GM12878 (cell line): Measurements from ENCODE around the gene ZIC5. TPM values are rescaled to one million over a fixed set of nuclear protein-coding genes. Genes with fewer than 3 reads are reported as not detected.

Experiments used
- ATAC-seq: fragments of 200-7000 bp; cut with Tn5 transposase; 3 replicates; pipeline ENCODE4 v1.9.1; 2020; ENCODE audit warnings: mild to moderate bottlenecking, moderate library complexity
- BruUV-seq: library from RNA; stranded (reverse); fragments of 400-500 nt; replicated peaks from 2 replicates; lab custom pipeline; 2021; lab: Mats Ljungman, UMichigan
- CTCF ChIA-PET: fragments of 300-600 bp; sonication (Branson Sonifier 250); formaldehyde crosslinking; extraction: SDS; loops from one replicate; lab custom pipeline; 2021; ENCODE audit warnings: inconsistent platforms; lab: Yijun Ruan, JAX
- POLR2A ChIA-PET: fragments of 350-600 bp; formaldehyde crosslinking; extraction: SDS; loops from one replicate; lab custom pipeline; 2021; ENCODE audit warnings: inconsistent platforms; lab: Charles Lee
- RAD21 ChIA-PET: fragments of 300-600 bp; sonication (Branson Sonifier 250); formaldehyde crosslinking; loops from one replicate; lab custom pipeline; 2023; ENCODE audit warnings: antibody characterized with exemption; ENCODE audit not compliant: unreplicated experiment; lab: Charles Lee
- SMC1A ChIA-PET: fragments of 300-600 bp; sonication (Branson Sonifier 250); formaldehyde crosslinking; loops from one replicate; lab custom pipeline; 2023; ENCODE audit not compliant: unreplicated experiment, uncharacterized antibody; lab: Charles Lee
- DNase-seq: peaks from one replicate; pipeline ENCODE4 v3.0.0-alpha.2; 2011; ENCODE audit warnings: low read depth, low spot score
- FAIRE-seq: peaks from 3 replicates; lab custom pipeline; 2011; peaks lifted over from hg19 to GRCh38; lab: Jason Lieb, UNC
- H2AFZ ChIP-seq: 2 replicates; pipeline ENCODE4 v1.6.0; 2011; ENCODE audit warnings: low read depth, low read length, control low read depth; ENCODE audit not compliant: control insufficient read depth
- H3K27ac ChIP-seq: 2 replicates; pipeline ENCODE4 v1.5.1; 2011; ENCODE audit warnings: control low read depth; ENCODE audit not compliant: control insufficient read depth, insufficient read depth
- H3K27me3 ChIP-seq, 2 experiments: replicated peaks in 1 of 2; 2 replicates each; pipeline versions ENCODE4 v1.6.0 to v1.6.1; 2011; ENCODE audit warnings: low read length in 1 of 2; ENCODE audit not compliant: control insufficient read depth in 2 of 2, insufficient read depth in 2 of 2
- H3K36me3 ChIP-seq, 2 experiments: 2 replicates each; pipeline ENCODE4 v1.5.1; 2011; ENCODE audit warnings: low read length in 1 of 2; ENCODE audit not compliant: control insufficient read depth in 2 of 2, insufficient read depth in 2 of 2
- H3K4me1 ChIP-seq: 2 replicates; pipeline ENCODE4 v1.6.1; 2011; ENCODE audit warnings: mild to moderate bottlenecking, low read length, moderate library complexity, mixed read lengths; ENCODE audit not compliant: control insufficient read depth, insufficient read depth
- H3K4me2 ChIP-seq: 2 replicates; pipeline ENCODE4 v1.6.0; 2011; ENCODE audit warnings: control low read depth; ENCODE audit not compliant: control insufficient read depth, insufficient read depth
- H3K4me3 ChIP-seq: fragments of 200-600 bp; sonication (generic); 2 replicates; pipeline ENCODE4 v1.5.1; 2016
- H3K79me2 ChIP-seq: 2 replicates; pipeline ENCODE4 v1.6.0; 2011; ENCODE audit warnings: low read length; ENCODE audit not compliant: control insufficient read depth, insufficient read depth
- H3K9ac ChIP-seq: 2 replicates; pipeline ENCODE4 v1.8.0; 2011; ENCODE audit warnings: low read length, control low read depth, mixed read lengths; ENCODE audit not compliant: control insufficient read depth, insufficient read depth
- H3K9me3 ChIP-seq: replicated peaks from 3 replicates; pipeline ENCODE4 v1.5.1; 2011; ENCODE audit warnings: mild to moderate bottlenecking, low read length; ENCODE audit not compliant: control insufficient read depth, insufficient read depth
- H4K20me1 ChIP-seq: 2 replicates; pipeline ENCODE4 v1.6.0; 2011; ENCODE audit not compliant: control insufficient read depth, insufficient read depth
- BHLHE40 ChIP-seq, 2 experiments: fragments of 450-650 bp in 1 of 2; IDR thresholded peaks; 2 replicates each; pipeline ENCODE4 v1.6.1; 2011 to 2017; ENCODE audit warnings: low read depth in 2 of 2, borderline replicate concordance in 1 of 2, improper control_type of control experiment in 1 of 2, low read length in 1 of 2, mild to moderate bottlenecking in 1 of 2
- CHD1 ChIP-seq: IDR thresholded peaks from 2 replicates; pipeline ENCODE4 v1.6.1; 2012; ENCODE audit warnings: low read depth, low read length, improper control_type of control experiment
- CHD2 ChIP-seq: IDR thresholded peaks from 2 replicates; pipeline ENCODE4 v1.6.1; 2011; ENCODE audit warnings: low read depth, low read length, improper control_type of control experiment, borderline replicate concordance
- FOXM1 ChIP-seq: IDR thresholded peaks from 2 replicates; pipeline ENCODE4 v1.6.1; 2012; ENCODE audit warnings: low read depth, mild to moderate bottlenecking, inconsistent platforms, low read length, moderate library complexity
- JUNB ChIP-seq: IDR thresholded peaks from 2 replicates; pipeline ENCODE4 v1.6.1; 2016; ENCODE audit warnings: antibody characterized with exemption, mild to moderate bottlenecking
- JUND ChIP-seq: IDR thresholded peaks from 2 replicates; pipeline ENCODE4 v1.6.1; 2012; ENCODE audit warnings: low read depth, mild to moderate bottlenecking, low read length, improper control_type of control experiment, moderate library complexity
- MAX ChIP-seq: IDR thresholded peaks from 2 replicates; pipeline ENCODE4 v1.6.1; 2012; ENCODE audit warnings: low read depth, low read length, improper control_type of control experiment
- NR2C1 ChIP-seq: fragments of 450-650 bp; IDR thresholded peaks from 2 replicates; pipeline ENCODE4 v1.6.1; 2017; ENCODE audit warnings: antibody characterized with exemption, mild to moderate bottlenecking, moderate library complexity
- SKIL ChIP-seq: fragments of 450-650 bp; IDR thresholded peaks from 2 replicates; pipeline ENCODE4 v1.6.1; 2017; ENCODE audit warnings: mild to moderate bottlenecking, low read depth, inconsistent platforms; ENCODE audit not compliant: poor library complexity, severe bottlenecking
- SP1 ChIP-seq: IDR thresholded peaks from one replicate; pipeline ENCODE4 v1.6.1; 2011; ENCODE audit warnings: low read depth, low read length
- TBL1XR1 ChIP-seq: IDR thresholded peaks from 2 replicates; pipeline ENCODE4 v1.6.1; 2012; ENCODE audit warnings: low read depth, low read length, improper control_type of control experiment
- TCF12 ChIP-seq: IDR thresholded peaks from 2 replicates; pipeline ENCODE4 v1.6.1; 2011; ENCODE audit warnings: low read depth, mild to moderate bottlenecking, low read length
- ZNF384 ChIP-seq: IDR thresholded peaks from 2 replicates; pipeline ENCODE4 v1.6.1; 2012; ENCODE audit warnings: low read depth, mild to moderate bottlenecking, low read length, improper control_type of control experiment, borderline replicate concordance
- WGBS: methylation state at CpG from one replicate; pipeline ENCODE4 v1.1.6; 2016; ENCODE audit warnings: low lambda C conversion rate; ENCODE audit not compliant: insufficient replicate concordance, insufficient coverage; ENCODE audit errors: missing lambda C conversion rate; 5-methylcytosine and 5-hydroxymethylcytosine counted together
- in situ Hi-C: fragments of 300-500 bp; cut with MboI; formaldehyde crosslinking; loops from 9 replicates; pipeline ENCODE4 v1.14.3; 2018; ENCODE audit warnings: mixed read lengths
- intact Hi-C: fragments of 100-400 bp; cut with micrococcal nuclease; formaldehyde crosslinking; loops from one replicate; pipeline ENCODE4 v1.14.2; 2022; ENCODE audit not compliant: unreplicated experiment
- polyA plus RNA-seq, 11 experiments: library from polyadenylated mRNA; depleted of rRNA in 4 of 11; unstranded in 6 of 11; stranded (reverse) in 5 of 11; fragments of >200 nt; fragmentation: Nextera tagmentation in 4 of 11; fragmentation: Illumina TruSeq in 1 of 11; extraction: Ambion mirVana in 4 of 11; extraction: Trizol in 1 of 11; gene quantifications; 1 replicate in 1 of 11; 2 replicates in 10 of 11; pipeline versions ENCODE4 v1.2.1 to v1.2.3, GENCODE V29; 2011 to 2016; ENCODE audit warnings: inconsistent platforms in 2 of 11, missing spikeins in 2 of 11, low read depth in 1 of 11
- total RNA-seq, 4 experiments: library from RNA; depleted of rRNA in 3 of 4; stranded (reverse); fragments of >200 nt in 3 of 4; fragmentation: Illumina TruSeq in 1 of 4; extraction: Trizol in 1 of 4; gene quantifications; 2 replicates each; pipeline versions ENCODE4 v1.2.1 to v1.2.3, GENCODE V29; 2013 to 2021

ZIC5 gene
- total and polyA plus RNA-seq, 10 of the 15 experiments (the other 5 are each of a cell fraction or from before 2014, with no cell fraction given): not detected

- TF ChIP-seq BHLHE40 (IDR thresholded peaks at IDR 0.05; ENCODE audit: borderline replicate concordance in 1 of 2, low read depth in 2 of 2, low read length in 1 of 2) (no peak), JUND (no peak), TCF12 (no peak)
These were observed 9.9 kb downstream of the ZIC5 start (continued) for GRCh38 chr13:99961636-99962035.

- BruUV-seq: no TSS peak
These were observed 10.8 kb downstream of the ZIC5 start for GRCh38 chr13:99960663-99961311.

More at GRCh38 chr13:99960663-99961311, 10.8 kb downstream of the ZIC5 start:
- Histone ChIP-seq H3K4me2 (no peak overlapping the region), H4K20me1 (no peaks in the 10 kb centered on the region), H3K9ac (no peak overlapping the region), H3K36me3 (no peaks in the 10 kb centered on the region), H2AFZ (no peak overlapping the region), H3K4me3 (no peak overlapping the region), H3K27me3 (peaks cover 10 to 20% of the 10 kb centered on the region in 2 experiments), H3K27ac (no peak overlapping the region), H3K9me3 (no peaks in the 10 kb centered on the region), H3K79me2 (no peaks in the 10 kb centered on the region), H3K4me1 (no peaks in the 10 kb centered on the region)
- intact Hi-C loops (no loop called here), in situ Hi-C loops (no loop called here)
- DNase-seq (no peak), FAIRE-seq (no peak), ATAC-seq (no peak)
- 11% methylated on average over 13 of the region's 13 CpGs for WGBS
- CTCF ChIA-PET: no interaction called here
- POLR2A ChIA-PET: no interaction called here
- TF ChIP-seq MAX (no peak), CHD1 (no peak), ZNF384 (no peak), CHD2 (no peak), SP1 (no peak), TBL1XR1 (no peak), NR2C1 (no peak), FOXM1 (no peak), JUNB (no peak), SKIL (no peak)
- SMC1A ChIA-PET: no interaction called here
- RAD21 ChIA-PET: no interaction called here
